Activated naive CD4-positive, alpha-beta T cell treated with anti-CD3 and anti-CD28 coated beads for 36 hours (primary cell): ENCODE data around the gene CBX7. TPM values are rescaled to one million over a fixed set of nuclear protein-coding genes. Genes with fewer than 3 reads are reported as not detected.
"Not testable (repeated sequence)": the region's sequence is repeated elsewhere in the genome, so short reads cannot be mapped to it uniquely, and the experiment has no call there.

Experiments used
- CTCF ChIA-PET: fragments of 350-600 bp; sonication (Branson Sonifier 250); formaldehyde crosslinking; loops from one replicate; lab custom pipeline; 2021; ENCODE audit warnings: antibody characterized with exemption; lab: Charles Lee
- DNase-seq: peaks from one replicate; pipeline ENCODE4 v3.0.0-alpha.2; 2020
- H3K27ac Mint-ChIP-seq: one replicate; pipeline ENCODE4 v1.8.0; 2021; ENCODE audit warnings: mild to moderate bottlenecking, mixed read lengths
- H3K27me3 Mint-ChIP-seq: one replicate; pipeline ENCODE4 v1.8.0; 2021; ENCODE audit warnings: low read depth, mixed read lengths
- H3K36me3 Mint-ChIP-seq: one replicate; pipeline ENCODE4 v1.8.0; 2021; ENCODE audit warnings: low read depth, mixed read lengths
- H3K4me1 Mint-ChIP-seq: one replicate; pipeline ENCODE4 v1.8.0; 2021; ENCODE audit warnings: low read depth, mixed read lengths
- H3K4me3 Mint-ChIP-seq: one replicate; pipeline ENCODE4 v1.8.0; 2021; ENCODE audit warnings: mild to moderate bottlenecking, moderate library complexity, mixed read lengths
- H3K9me3 Mint-ChIP-seq: one replicate; pipeline ENCODE4 v1.8.0; 2021; ENCODE audit warnings: mixed read lengths
- intact Hi-C: fragments of 100-400 bp; cut with micrococcal nuclease; formaldehyde crosslinking; loops from one replicate; pipeline ENCODE4 v1.15.1; 2023
- total RNA-seq, 2 experiments: library from RNA; stranded (reverse); gene quantifications; one replicate each; pipeline ENCODE4 v1.2.3, GENCODE V29; 2021

Gene CBX7
- total RNA-seq, 2 experiments from 2014 or later, result 20.8 to 24.1 TPM

GRCh38 chr22:39172265-39173049 is 20.0 kb upstream of the CBX7 start:
- H3K27me3 Mint-ChIP-seq, H3K4me3 Mint-ChIP-seq, H3K9me3 Mint-ChIP-seq, intact Hi-C loops, H3K27ac Mint-ChIP-seq, DNase-seq, H3K36me3 Mint-ChIP-seq: not testable (repeated sequence)
- H3K4me1 Mint-ChIP-seq, result peaks cover 37% of the 10 kb centered on the region
- CTCF ChIA-PET, result interaction anchor here (0.6 to 6.8 kb wide), 4 partner anchors 17 to 215 kb away, joined by 3 to 97 read pairs (median 34); no protein-coding TSS in a partner anchor

GRCh38 chr22:39171623-39172264 is 19.3 kb upstream of the CBX7 start:
- H3K27ac Mint-ChIP-seq, result peak overlapping the region; percentile 57
- no peaks in the 10 kb centered on the region for H3K36me3 Mint-ChIP-seq
- DNase-seq, result no peak
- H3K4me1 Mint-ChIP-seq, result peaks cover 37% of the 10 kb centered on the region
- intact Hi-C loops, result loop anchor here (1.0 to 2.0 kb wide), 5 partner anchors 69 to 358 kb away; partner anchors contain the start of gene ATF4
- no peaks in the 10 kb centered on the region for H3K27me3 Mint-ChIP-seq
- no peaks in the 10 kb centered on the region for H3K9me3 Mint-ChIP-seq
- no peak overlapping the region for H3K4me3 Mint-ChIP-seq
- CTCF ChIA-PET, result interaction anchor here (0.6 to 6.8 kb wide), 32 partner anchors 13 to 1259 kb away, joined by 3 to 97 read pairs (median 4); partner anchors contain the start of gene RPL3

- Mint-ChIP-seq H3K36me3 (no peaks in the 10 kb centered on the region), H3K9me3 (no peaks in the 10 kb centered on the region), H3K4me1 (peaks cover 37% of the 10 kb centered on the region), H3K27me3 (no peaks in the 10 kb centered on the region), H3K4me3 (peak overlapping the region; percentile 60), H3K27ac (peak overlapping the region; percentile 57)
- CTCF ChIA-PET, result interaction anchor here (0.6 to 6.8 kb wide), 35 partner anchors 14 to 1259 kb away, joined by 3 to 97 read pairs (median 4); partner anchors contain the start of gene RPL3
- intact Hi-C loops, result loop anchor here (1.0 to 2.0 kb wide), 5 partner anchors 70 to 358 kb away; partner anchors contain the start of gene ATF4
- peak; percentile 89 for DNase-seq
These were observed 18.5 kb upstream of the CBX7 start for GRCh38 chr22:39170825-39171622.

- Mint-ChIP-seq H3K9me3 (no peaks in the 10 kb centered on the region), H3K4me1 (peaks cover 33% of the 10 kb centered on the region), H3K36me3 (no peaks in the 10 kb centered on the region), H3K27me3 (no peaks in the 10 kb centered on the region), H3K4me3 (no peak overlapping the region), H3K27ac (no peak overlapping the region)
- intact Hi-C loops, result loop anchor here (2.0 kb wide), 2 partner anchors 71 to 351 kb away; partner anchors contain the start of gene ATF4
- no peak for DNase-seq
- CTCF ChIA-PET, result interaction anchor here (0.7 to 6.8 kb wide), 16 partner anchors 15 to 360 kb away, joined by 3 to 97 read pairs (median 10); partner anchors contain the start of gene RPL3
These were observed 17.5 kb upstream of the CBX7 start for GRCh38 chr22:39169797-39170466.

GRCh38 chr22:39166547-39166946 is 14.1 kb upstream of the CBX7 start:
- peaks cover 8% of the 10 kb centered on the region for H3K4me1 Mint-ChIP-seq
- intact Hi-C loops, result no loop called here
- no peak overlapping the region for H3K4me3 Mint-ChIP-seq
- no peaks in the 10 kb centered on the region for H3K9me3 Mint-ChIP-seq
- CTCF ChIA-PET, result interaction anchor here (1.4 kb wide), 1 partner anchor 150 kb away, joined by 4 read pairs; no protein-coding TSS in a partner anchor
- H3K27me3 Mint-ChIP-seq, result no peaks in the 10 kb centered on the region
- no peak overlapping the region for H3K27ac Mint-ChIP-seq
- no peaks in the 10 kb centered on the region for H3K36me3 Mint-ChIP-seq
- no peak for DNase-seq

GRCh38 chr22:39156093-39156492 is 3.6 kb upstream of the CBX7 start:
- H3K27ac Mint-ChIP-seq, H3K4me3 Mint-ChIP-seq, intact Hi-C loops, H3K9me3 Mint-ChIP-seq, H3K4me1 Mint-ChIP-seq, H3K36me3 Mint-ChIP-seq, DNase-seq: not testable (repeated sequence)
- peaks cover 15% of the 10 kb centered on the region for H3K27me3 Mint-ChIP-seq
- CTCF ChIA-PET, result interaction anchor here (0.6 to 2.3 kb wide), 4 partner anchors 15 to 187 kb away, joined by 3 to 16 read pairs (median 3); no protein-coding TSS in a partner anchor

- H3K27me3 Mint-ChIP-seq, result peaks cover 15% of the 10 kb centered on the region
- H3K4me3 Mint-ChIP-seq, result no peak overlapping the region
- no peak overlapping the region for H3K27ac Mint-ChIP-seq
- peaks cover 16% of the 10 kb centered on the region for H3K4me1 Mint-ChIP-seq
- intact Hi-C loops, result no loop called here
- CTCF ChIA-PET, result interaction anchor here (0.6 to 2.3 kb wide), 3 partner anchors 15 to 150 kb away, joined by 3 to 16 read pairs (median 3); no protein-coding TSS in a partner anchor
- H3K9me3 Mint-ChIP-seq, result no peaks in the 10 kb centered on the region
- H3K36me3 Mint-ChIP-seq, result no peaks in the 10 kb centered on the region
- no peak for DNase-seq
These were observed 2.9 kb upstream of the CBX7 start for GRCh38 chr22:39155421-39155820.

- CTCF ChIA-PET, result interaction anchor here (0.7 kb wide), 1 partner anchor 284 kb away, joined by 3 read pairs; no protein-coding TSS in a partner anchor
- H3K27ac Mint-ChIP-seq, result no peak overlapping the region
- H3K27me3 Mint-ChIP-seq, result peaks cover 15% of the 10 kb centered on the region
- peaks cover 36% of the 10 kb centered on the region for H3K4me1 Mint-ChIP-seq
- H3K36me3 Mint-ChIP-seq, result no peaks in the 10 kb centered on the region
- H3K4me3 Mint-ChIP-seq, result peak overlapping the region; percentile 84
- intact Hi-C loops, result loop anchor here (2.0 kb wide), 1 partner anchor 278 kb away; no protein-coding TSS in a partner anchor
- H3K9me3 Mint-ChIP-seq, result no peaks in the 10 kb centered on the region
- DNase-seq, result no peak
These were observed 789 bp upstream of the CBX7 start for GRCh38 chr22:39153220-39153717.

- peak overlapping the region; percentile 58 for H3K4me3 Mint-ChIP-seq
- no peaks in the 10 kb centered on the region for H3K9me3 Mint-ChIP-seq
- H3K4me1 Mint-ChIP-seq, result peaks cover 36% of the 10 kb centered on the region
- no peaks in the 10 kb centered on the region for H3K36me3 Mint-ChIP-seq
- H3K27me3 Mint-ChIP-seq, result peaks cover 15% of the 10 kb centered on the region
- intact Hi-C loops, result loop anchor here (1.0 to 2.0 kb wide), 3 partner anchors 8 to 277 kb away; partner anchors contain the start of gene RPL3
- DNase-seq, result no peak
- peak overlapping the region; percentile 30 for H3K27ac Mint-ChIP-seq
- CTCF ChIA-PET, result interaction anchor here (1.1 to 1.4 kb wide), 3 partner anchors 10 to 144 kb away, joined by 4 read pairs; no protein-coding TSS in a partner anchor
These were observed 413 bp downstream of the CBX7 start for GRCh38 chr22:39152024-39152510.

- Mint-ChIP-seq H3K9me3 (no peaks in the 10 kb centered on the region), H3K36me3 (no peaks in the 10 kb centered on the region), H3K27ac (peak overlapping the region; percentile 60), H3K4me3 (peak overlapping the region; percentile 58), H3K4me1 (peaks cover 40% of the 10 kb centered on the region), H3K27me3 (peaks cover 15% of the 10 kb centered on the region)
- DNase-seq, result no peak
- CTCF ChIA-PET, result interaction anchor here (1.1 to 1.4 kb wide), 3 partner anchors 10 to 144 kb away, joined by 4 read pairs; no protein-coding TSS in a partner anchor
- intact Hi-C loops, result no loop called here
These were observed 1.0 kb downstream of the CBX7 start for GRCh38 chr22:39151329-39151975.
